HEK293 (cell line): ENCODE results near the gene IL34.

ENCODE experiments used
- CTCF ChIA-PET: fragments of 350-600 bp; formaldehyde crosslinking; extraction: SDS; loops from one replicate; lab custom pipeline; 2021; ENCODE audit warnings: antibody characterized with exemption; lab: Yijun Ruan, JAX
- POLR2A ChIA-PET: fragments of 300-600 bp; formaldehyde crosslinking; extraction: SDS; loops from one replicate; lab custom pipeline; 2020; ENCODE audit warnings: antibody characterized with exemption, inconsistent platforms; lab: Yijun Ruan, JAX
- H3K27ac ChIP-seq: fragments of 200-500 bp; sonication (Bioruptor generic); 2 replicates; pipeline ENCODE4 v1.5.1; 2014; ENCODE audit warnings: low read depth, low read length, control low read depth, inconsistent platforms; ENCODE audit errors: extremely low read depth
- H3K36me3 ChIP-seq, 2 experiments: fragments of 200-500 bp in 1 of 2; sonication (Bioruptor generic) in 1 of 2; 1 replicate in 1 of 2; 2 replicates in 1 of 2; pipeline ENCODE4 v1.5.1; 2014 to 2017; ENCODE audit warnings: inconsistent platforms in 2 of 2, low read length in 2 of 2; ENCODE audit not compliant: control insufficient read depth in 2 of 2, insufficient read depth in 1 of 2
- H3K4me1 ChIP-seq: fragments of 200-500 bp; sonication (Bioruptor generic); 2 replicates; pipeline ENCODE4 v1.5.1; 2014; ENCODE audit warnings: mild to moderate bottlenecking, low read length, inconsistent platforms; ENCODE audit not compliant: control insufficient read depth, insufficient read depth
- H3K4me3 ChIP-seq: 2 replicates; pipeline ENCODE4 v1.5.1; 2011; ENCODE audit warnings: low read depth, mild to moderate bottlenecking, control low read depth, low read length, moderate library complexity
- H3K9me3 ChIP-seq: fragments of 200-500 bp; sonication (Bioruptor generic); 2 replicates; pipeline ENCODE4 v1.5.1; 2014; ENCODE audit warnings: low read depth, low read length, inconsistent platforms; ENCODE audit not compliant: control insufficient read depth, insufficient read depth
- HOXD13 ChIP-seq: sonication (generic); formaldehyde crosslinking; IDR thresholded peaks from 2 replicates; pipeline ENCODE4 v1.8.0; 2022; ENCODE audit warnings: missing genetic modification reagents, borderline replicate concordance
- SALL2 ChIP-seq: fragments of 450-650 bp; formaldehyde crosslinking; IDR thresholded peaks from 2 replicates; pipeline ENCODE4 v1.5.0; 2017; ENCODE audit warnings: missing biosample characterization, mild to moderate bottlenecking, missing genetic modification characterization, borderline replicate concordance
- ZNF133 ChIP-seq: fragments of 450-650 bp; formaldehyde crosslinking; IDR thresholded peaks from 2 replicates; pipeline ENCODE4 v1.5.1; 2016; ENCODE audit warnings: missing biosample characterization, missing genetic modification characterization
- ZNF202 ChIP-seq: fragments of 450-650 bp; formaldehyde crosslinking; IDR thresholded peaks from 2 replicates; pipeline ENCODE4 v1.5.1; 2016; ENCODE audit warnings: missing biosample characterization, missing genetic modification characterization, borderline replicate concordance
- ZNF280C ChIP-seq: fragments of 450-650 bp; formaldehyde crosslinking; IDR thresholded peaks from 2 replicates; pipeline ENCODE4 v1.5.1; 2016; ENCODE audit warnings: missing biosample characterization, missing genetic modification characterization
- ZNF398 ChIP-seq: fragments of 450-650 bp; formaldehyde crosslinking; IDR thresholded peaks from 2 replicates; pipeline ENCODE4 v1.5.1; 2017; ENCODE audit warnings: missing biosample characterization, missing genetic modification characterization
- ZNF426 ChIP-seq: fragments of 450-650 bp; formaldehyde crosslinking; IDR thresholded peaks from 2 replicates; pipeline ENCODE4 v1.5.1; 2017; ENCODE audit warnings: missing biosample characterization, missing genetic modification characterization, mild to moderate bottlenecking, inconsistent platforms, moderate library complexity
- ZNF580 ChIP-seq: fragments of 450-650 bp; formaldehyde crosslinking; IDR thresholded peaks from 2 replicates; pipeline ENCODE4 v1.5.1; 2016; ENCODE audit warnings: missing biosample characterization, missing genetic modification characterization
- ZNF623 ChIP-seq: fragments of 450-650 bp; formaldehyde crosslinking; IDR thresholded peaks from 2 replicates; pipeline ENCODE4 v1.5.1; 2016; ENCODE audit warnings: missing biosample characterization, missing genetic modification characterization
- ZXDB ChIP-seq: fragments of 450-650 bp; formaldehyde crosslinking; IDR thresholded peaks from 2 replicates; pipeline ENCODE4 v1.5.1; 2016; ENCODE audit warnings: missing biosample characterization, missing genetic modification characterization

The IL34 gene

GRCh38 chr16:70679671-70680494, 33.5 kb downstream of the IL34 start (continued):
- no peak for TF ChIP-seq ZNF280C (tag by site-specific recombination)

- no peak overlapping the region for H3K27ac ChIP-seq
- peaks cover 0 to 62% of the 10 kb centered on the region in 2 experiments; a peak in 2 of 3 replicates for H3K36me3 ChIP-seq
- no peaks in the 10 kb centered on the region for H3K9me3 ChIP-seq
- POLR2A ChIA-PET: no interaction called here
- H3K4me1 ChIP-seq: peaks cover 5% of the 10 kb centered on the region; the same call in 1 of the 2 replicates
- no peak overlapping the region for H3K4me3 ChIP-seq
- CTCF ChIA-PET: no interaction called here
- TF ChIP-seq ZNF623 (no peak), ZNF426 (tag by site-specific recombination) (no peak), SALL2 (tag by site-specific recombination) (no peak), HOXD13 (no peak), ZNF133 (tag by site-specific recombination) (no peak), ZNF398 (tag by site-specific recombination) (no peak), ZNF580 (tag by site-specific recombination) (peak; percentile 52; the same call in 1 of the 2 replicates)
These were observed 34.4 kb downstream of the IL34 start for GRCh38 chr16:70680495-70681381.

- POLR2A ChIA-PET: no interaction called here
- CTCF ChIA-PET: no interaction called here
- no peaks in the 10 kb centered on the region for H3K9me3 ChIP-seq
- H3K36me3 ChIP-seq: peaks cover 0 to 54% of the 10 kb centered on the region in 2 experiments; a peak in 2 of 3 replicates
- H3K4me3 ChIP-seq: no peak overlapping the region
- H3K4me1 ChIP-seq: peaks cover 9% of the 10 kb centered on the region; the same call in 1 of the 2 replicates
- TF ChIP-seq ZNF202 (tag by site-specific recombination) (no peak), ZXDB (tag by site-specific recombination) (0 out of 2 replicates have a peak, but pooled peaks have one; percentile 64)
- H3K27ac ChIP-seq: no peak overlapping the region
These were observed 35.3 kb downstream of the IL34 start for GRCh38 chr16:70681382-70682238.
